ENCODE measurements around the gene IPMK.

DNA sequence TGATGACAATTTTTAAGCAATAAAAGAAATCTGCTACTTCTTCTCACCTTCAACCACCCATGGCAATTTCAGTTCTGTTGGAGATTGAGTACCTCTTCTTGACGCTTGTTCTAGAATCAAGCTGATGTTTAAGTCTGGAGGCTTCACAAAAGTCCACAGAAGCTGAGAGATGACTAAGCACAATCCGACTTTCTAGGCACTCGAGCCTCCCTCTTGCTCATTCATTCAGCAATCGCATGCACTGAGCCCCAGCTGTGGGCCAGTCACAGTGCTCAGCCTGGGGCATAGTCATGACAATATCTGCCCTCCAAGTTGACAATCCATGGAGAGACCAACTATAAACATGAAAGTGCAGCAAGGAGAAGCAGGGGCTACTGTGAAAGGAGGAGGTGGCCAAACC lies 103.2 kb downstream of the IPMK start:
- no peak for TF ChIP-seq SP1 (CRISPR knock-in tag; conservative IDR thresholded peaks at IDR 0.05)
- TF ChIP-seq, protein P1, sequence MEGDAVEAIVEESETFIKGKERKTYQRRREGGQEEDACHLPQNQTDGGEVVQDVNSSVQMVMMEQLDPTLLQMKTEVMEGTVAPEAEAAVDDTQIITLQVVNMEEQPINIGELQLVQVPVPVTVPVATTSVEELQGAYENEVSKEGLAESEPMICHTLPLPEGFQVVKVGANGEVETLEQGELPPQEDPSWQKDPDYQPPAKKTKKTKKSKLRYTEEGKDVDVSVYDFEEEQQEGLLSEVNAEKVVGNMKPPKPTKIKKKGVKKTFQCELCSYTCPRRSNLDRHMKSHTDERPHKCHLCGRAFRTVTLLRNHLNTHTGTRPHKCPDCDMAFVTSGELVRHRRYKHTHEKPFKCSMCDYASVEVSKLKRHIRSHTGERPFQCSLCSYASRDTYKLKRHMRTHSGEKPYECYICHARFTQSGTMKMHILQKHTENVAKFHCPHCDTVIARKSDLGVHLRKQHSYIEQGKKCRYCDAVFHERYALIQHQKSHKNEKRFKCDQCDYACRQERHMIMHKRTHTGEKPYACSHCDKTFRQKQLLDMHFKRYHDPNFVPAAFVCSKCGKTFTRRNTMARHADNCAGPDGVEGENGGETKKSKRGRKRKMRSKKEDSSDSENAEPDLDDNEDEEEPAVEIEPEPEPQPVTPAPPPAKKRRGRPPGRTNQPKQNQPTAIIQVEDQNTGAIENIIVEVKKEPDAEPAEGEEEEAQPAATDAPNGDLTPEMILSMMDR (IDR thresholded peaks at IDR 0.05), result no peak
- no peak for TF ChIP-seq ZBTB21 (CRISPR knock-in tag; IDR thresholded peaks at IDR 0.05; ENCODE audit: borderline replicate concordance)
- TF ChIP-seq ZNF121 (CRISPR knock-in tag; IDR thresholded peaks at IDR 0.05), result no peak
- TF ChIP-seq TCF7 (CRISPR knock-in tag; IDR thresholded peaks at IDR 0.05; ENCODE audit: low read depth), result no peak
- no peak for TF ChIP-seq GABPB1 (CRISPR knock-in tag; IDR thresholded peaks at IDR 0.05)
- no peak for TF ChIP-seq ETV6 (CRISPR knock-in tag; IDR thresholded peaks at IDR 0.05)

Data from WTC11 (cell line).